Smooth muscle cell (in vitro differentiated cells): Measurements from ENCODE around the gene UTP15. TPM values are rescaled to one million over a fixed set of nuclear protein-coding genes. Genes with fewer than 3 reads are reported as not detected.

ENCODE experiments used
- DNase-seq: peaks from one replicate; lab custom pipeline; 2025; ENCODE audit not compliant: unreplicated experiment; lab: John Stamatoyannopoulos, UW
- H2AFZ ChIP-seq: fragments of 200-600 bp; sonication (generic); 2 replicates; pipeline ENCODE4 v1.6.0; 2016; ENCODE audit warnings: antibody characterized with exemption, low read depth, mild to moderate bottlenecking
- H3F3A ChIP-seq: fragments of 200-600 bp; sonication (generic); 2 replicates; pipeline ENCODE4 v1.6.0; 2017; ENCODE audit warnings: antibody characterized with exemption, low read depth
- H3K27ac ChIP-seq: fragments of 200-600 bp; sonication (generic); 2 replicates; pipeline ENCODE4 v1.5.1; 2016; ENCODE audit warnings: low read depth, mild to moderate bottlenecking
- H3K27me3 ChIP-seq: fragments of 200-600 bp; sonication (generic); 2 replicates; pipeline ENCODE4 v1.6.1; 2016; ENCODE audit warnings: low read depth, mild to moderate bottlenecking
- H3K36me3 ChIP-seq: fragments of 200-600 bp; sonication (generic); 2 replicates; pipeline ENCODE4 v1.5.1; 2016; ENCODE audit warnings: low read depth
- H3K4me1 ChIP-seq: fragments of 200-600 bp; sonication (generic); 2 replicates; pipeline ENCODE4 v1.5.1; 2016; ENCODE audit warnings: low read depth
- H3K4me2 ChIP-seq: fragments of 200-600 bp; sonication (generic); 2 replicates; pipeline ENCODE4 v1.6.0; 2016; ENCODE audit warnings: mild to moderate bottlenecking
- H3K4me3 ChIP-seq: fragments of 200-600 bp; sonication (generic); 2 replicates; pipeline ENCODE4 v1.5.1; 2016; ENCODE audit warnings: mild to moderate bottlenecking
- H3K79me2 ChIP-seq: fragments of 200-600 bp; sonication (generic); 2 replicates; pipeline ENCODE4 v1.6.0; 2016; ENCODE audit warnings: low read depth, mild to moderate bottlenecking
- H3K9ac ChIP-seq: fragments of 200-600 bp; sonication (generic); 2 replicates; pipeline ENCODE4 v1.6.0; 2016; ENCODE audit warnings: low read depth
- H3K9me3 ChIP-seq: fragments of 200-600 bp; sonication (generic); replicated peaks from 2 replicates; pipeline ENCODE4 v1.5.1; 2016; ENCODE audit warnings: low read depth
- H4K20me1 ChIP-seq: fragments of 200-600 bp; sonication (generic); 2 replicates; pipeline ENCODE4 v1.6.0; 2016; ENCODE audit warnings: low read depth
- WGBS: methylation state at CpG from one replicate; pipeline ENCODE4 v1.1.7; 2016; ENCODE audit warnings: low lambda C conversion rate; 5-methylcytosine and 5-hydroxymethylcytosine counted together
- polyA plus RNA-seq: library from polyadenylated mRNA; unstranded; fragments of >200 nt; fragmentation: Nextera tagmentation; extraction: Ambion mirVana; gene quantifications from 2 replicates; pipeline ENCODE4 v1.2.1, GENCODE V29; 2016
- total RNA-seq: library from RNA; depleted of rRNA; stranded (reverse); fragments of >200 nt; gene quantifications from 2 replicates; pipeline ENCODE4 v1.2.3, GENCODE V29; 2014
- TF ChIP-seq, protein P1 (sequence below): fragments of 200-600 bp; sonication (generic); IDR thresholded peaks from 2 replicates; pipeline ENCODE4 v1.5.1; 2017; ENCODE audit warnings: borderline replicate concordance, mild to moderate bottlenecking, antibody characterized with exemption; ENCODE audit not compliant: insufficient read depth, poor library complexity, severe bottlenecking

The UTP15 gene
- total and polyA plus RNA-seq, 2 experiments from 2014 or later, result 10.2 to 15.2 TPM

DNA sequence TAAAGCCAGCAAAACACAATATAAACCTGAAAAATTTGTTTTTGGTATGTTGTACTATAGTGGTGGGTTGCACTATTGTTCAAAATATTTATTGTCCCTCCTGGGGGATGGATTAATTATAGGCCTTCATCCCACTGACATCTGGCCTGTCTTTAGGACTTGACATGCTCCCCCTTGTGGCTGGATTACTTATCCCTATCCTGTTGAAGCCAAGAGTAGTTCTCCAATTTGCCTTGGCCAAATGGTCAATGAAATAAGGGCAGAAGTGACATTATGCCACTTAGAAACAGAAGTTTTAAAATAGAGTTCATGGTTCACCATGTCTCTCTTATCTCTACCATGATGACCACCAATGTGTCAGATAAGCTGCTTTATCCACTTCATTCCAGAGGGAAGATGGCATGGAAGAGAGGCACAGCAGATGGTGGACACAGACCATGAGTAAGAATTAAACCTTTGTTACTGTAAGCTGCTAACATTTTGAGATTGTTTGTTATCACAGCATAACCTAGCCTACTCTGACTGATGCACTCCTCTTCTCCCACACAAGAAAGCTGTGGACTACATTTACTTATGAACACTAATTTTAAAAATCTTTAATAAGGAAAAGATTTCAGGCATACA is 31.3 kb downstream of the UTP15 start:
- Histone ChIP-seq H3K27ac (no peak overlapping the region), H3K79me2 (no peaks in the 10 kb centered on the region), H3K9ac (no peak overlapping the region), H4K20me1 (no peaks in the 10 kb centered on the region), H3K36me3 (no peaks in the 10 kb centered on the region), H3K4me1 (no peaks in the 10 kb centered on the region), H3K9me3 (no peaks in the 10 kb centered on the region), H2AFZ (no peak overlapping the region), H3F3A (no peaks in the 10 kb centered on the region), H3K27me3 (peaks cover 3% of the 10 kb centered on the region), H3K4me2 (no peak overlapping the region), H3K4me3 (no peak overlapping the region)
- DNase-seq, result no peak
- TF ChIP-seq, protein P1, sequence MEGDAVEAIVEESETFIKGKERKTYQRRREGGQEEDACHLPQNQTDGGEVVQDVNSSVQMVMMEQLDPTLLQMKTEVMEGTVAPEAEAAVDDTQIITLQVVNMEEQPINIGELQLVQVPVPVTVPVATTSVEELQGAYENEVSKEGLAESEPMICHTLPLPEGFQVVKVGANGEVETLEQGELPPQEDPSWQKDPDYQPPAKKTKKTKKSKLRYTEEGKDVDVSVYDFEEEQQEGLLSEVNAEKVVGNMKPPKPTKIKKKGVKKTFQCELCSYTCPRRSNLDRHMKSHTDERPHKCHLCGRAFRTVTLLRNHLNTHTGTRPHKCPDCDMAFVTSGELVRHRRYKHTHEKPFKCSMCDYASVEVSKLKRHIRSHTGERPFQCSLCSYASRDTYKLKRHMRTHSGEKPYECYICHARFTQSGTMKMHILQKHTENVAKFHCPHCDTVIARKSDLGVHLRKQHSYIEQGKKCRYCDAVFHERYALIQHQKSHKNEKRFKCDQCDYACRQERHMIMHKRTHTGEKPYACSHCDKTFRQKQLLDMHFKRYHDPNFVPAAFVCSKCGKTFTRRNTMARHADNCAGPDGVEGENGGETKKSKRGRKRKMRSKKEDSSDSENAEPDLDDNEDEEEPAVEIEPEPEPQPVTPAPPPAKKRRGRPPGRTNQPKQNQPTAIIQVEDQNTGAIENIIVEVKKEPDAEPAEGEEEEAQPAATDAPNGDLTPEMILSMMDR, result peak; percentile 44

DNA sequence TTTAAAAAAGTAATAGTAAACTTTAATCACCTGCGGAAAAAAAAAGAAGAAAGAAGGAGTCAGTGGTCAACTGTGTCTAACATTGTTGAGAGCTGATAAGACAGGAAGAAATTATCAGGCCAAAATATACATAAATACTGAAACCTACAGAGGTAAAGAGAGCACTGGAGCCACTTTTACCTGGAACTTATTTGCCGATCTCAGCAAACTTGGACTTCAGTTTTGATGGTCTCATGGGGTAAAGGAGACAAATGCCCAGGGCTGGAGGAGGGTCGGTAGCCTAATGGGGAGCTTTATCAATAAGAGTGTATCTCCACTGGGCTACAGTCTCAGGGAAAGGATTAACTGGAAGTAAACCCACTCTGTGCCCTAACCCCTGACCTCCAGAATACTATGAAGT is 33.8 kb downstream of the UTP15 start:
- TF ChIP-seq, protein P1, result no peak

GRCh38 chr5:73603998-73604397 is 38.5 kb downstream of the UTP15 start:
- Histone ChIP-seq H3K9me3 (no peaks in the 10 kb centered on the region), H3F3A (no peaks in the 10 kb centered on the region), H3K27me3 (peaks cover 12% of the 10 kb centered on the region), H4K20me1 (no peaks in the 10 kb centered on the region), H3K4me3 (no peak overlapping the region), H3K36me3 (no peaks in the 10 kb centered on the region), H3K4me1 (no peaks in the 10 kb centered on the region), H3K27ac (no peak overlapping the region), H3K79me2 (no peaks in the 10 kb centered on the region), H3K4me2 (no peak overlapping the region), H2AFZ (no peak overlapping the region), H3K9ac (no peak overlapping the region)
- TF ChIP-seq, protein P1, result no peak
- DNase-seq, result no peak
- 94% methylated on average over 5 of the region's 5 CpGs for WGBS

More for the DNA sequence above, 33.8 kb downstream of the UTP15 start:
- Histone ChIP-seq H3K9ac (no peak overlapping the region), H3K27ac (no peak overlapping the region), H3K4me1 (no peaks in the 10 kb centered on the region), H3K79me2 (no peaks in the 10 kb centered on the region), H4K20me1 (no peaks in the 10 kb centered on the region), H3K36me3 (no peaks in the 10 kb centered on the region), H3K4me3 (no peak overlapping the region), H3F3A (no peaks in the 10 kb centered on the region), H3K9me3 (no peaks in the 10 kb centered on the region), H3K4me2 (no peak overlapping the region), H3K27me3 (peaks cover 3% of the 10 kb centered on the region), H2AFZ (no peak overlapping the region)
- DNase-seq, result no peak
- WGBS, result 96% methylated on average over 3 of the region's 3 CpGs

DNA sequence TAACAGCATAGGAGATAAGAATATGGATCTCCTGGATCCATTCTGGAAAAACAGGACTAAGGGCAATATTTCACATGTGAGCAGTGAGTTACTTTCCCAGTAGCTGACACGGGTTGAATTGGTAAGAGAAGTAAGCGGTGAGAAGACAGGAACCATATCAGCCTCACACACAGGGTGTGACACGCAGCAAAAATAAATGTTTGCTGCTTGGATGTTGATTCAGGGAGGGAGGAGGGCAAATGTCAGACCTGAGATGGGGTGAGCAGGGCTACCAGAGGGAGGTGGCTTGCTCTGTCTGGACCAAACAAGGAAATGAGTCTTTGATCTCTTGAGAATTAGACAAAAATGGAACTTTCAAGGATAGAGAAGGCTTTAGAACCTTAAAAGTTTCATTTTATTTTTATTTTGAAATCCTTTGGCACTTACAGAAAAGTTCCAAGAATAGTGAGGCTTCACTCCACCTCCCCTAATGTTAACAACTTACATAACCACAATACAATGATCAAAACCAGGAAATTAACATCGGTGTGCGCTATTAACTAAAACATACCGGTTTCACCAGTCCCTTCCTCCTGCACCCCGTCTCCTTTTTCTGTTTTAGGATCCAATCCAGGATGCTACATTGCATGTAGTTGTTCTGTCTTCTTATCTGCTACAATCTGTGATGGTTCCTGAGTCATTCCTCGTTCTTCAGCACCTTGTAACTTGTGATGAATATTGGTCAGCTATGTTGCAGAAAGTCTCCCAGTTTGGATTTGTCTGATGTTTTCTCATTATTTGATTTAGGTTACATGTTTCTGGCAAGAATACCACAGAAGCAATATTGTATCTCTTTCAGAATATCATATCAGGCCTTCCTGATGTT is 39.9 kb downstream of the UTP15 start:
- DNase-seq, result no peak
- Histone ChIP-seq H3K79me2 (no peaks in the 10 kb centered on the region), H3K27ac (no peak overlapping the region), H3K27me3 (peaks cover 12% of the 10 kb centered on the region), H3K36me3 (no peaks in the 10 kb centered on the region), H3F3A (no peaks in the 10 kb centered on the region), H3K4me1 (no peaks in the 10 kb centered on the region), H3K9ac (no peak overlapping the region), H3K4me2 (no peak overlapping the region), H3K4me3 (no peak overlapping the region), H3K9me3 (no peaks in the 10 kb centered on the region), H2AFZ (no peak overlapping the region), H4K20me1 (no peaks in the 10 kb centered on the region)
- 84% methylated on average over 8 of the region's 8 CpGs for WGBS
- TF ChIP-seq, protein P1, result no peak
